ENCODE data around the gene TNNI2.
"Not testable (repeated sequence)": the region's sequence is repeated elsewhere in the genome, so short reads cannot be mapped to it uniquely, and the experiment has no call there.

TNNI2 gene

GRCh38 chr11:1883346-1884302, 44.8 kb downstream of the TNNI2 start:
- FAIRE-seq, result no peak

GRCh38 chr11:1884303-1884700, 45.5 kb downstream of the TNNI2 start:
- DNase-seq (ENCODE audit: low spot score), result no peak
- FAIRE-seq, result no peak

More at GRCh38 chr11:1883346-1884302, 44.8 kb downstream of the TNNI2 start:
- DNase-seq (ENCODE audit: low spot score), result no peak

- FAIRE-seq; DNase-seq (ENCODE audit: low spot score): not testable (repeated sequence)
Observed at GRCh38 chr11:1886551-1886950, 47.8 kb downstream of the TNNI2 start.

- DNase-seq (ENCODE audit: low spot score), result no peak
- no peak for FAIRE-seq
Observed at GRCh38 chr11:1887451-1888346, 48.9 kb downstream of the TNNI2 start.

- no peak for FAIRE-seq
- DNase-seq (ENCODE audit: low spot score), result no peak
Observed at GRCh38 chr11:1888347-1888753, 49.6 kb downstream of the TNNI2 start.

- no peak for FAIRE-seq
- DNase-seq (ENCODE audit: low spot score), result no peak
Observed at GRCh38 chr11:1888811-1889210, 50.0 kb downstream of the TNNI2 start.

GRCh38 chr11:1889224-1889930, 50.6 kb downstream of the TNNI2 start:
- FAIRE-seq (no peak), DNase-seq (ENCODE audit: low spot score) (no peak)

- FAIRE-seq, result no peak
- DNase-seq (ENCODE audit: low spot score), result no peak
Observed at GRCh38 chr11:1889941-1890855, 51.4 kb downstream of the TNNI2 start.
